ENCODE data around the gene FGF14. TPM values are rescaled to one million over a fixed set of nuclear protein-coding genes. Genes with fewer than 3 reads are reported as not detected.

FGF14 gene
- total RNA-seq, 1 experiment from 2014 or later: 0.22 TPM

GRCh38 chr13:101799196-101799595 lies 602.7 kb downstream of the FGF14 start:
- Histone ChIP-seq H2BK120ac (ENCODE audit: low read depth, low read length, poor library complexity, severe bottlenecking) (no peak overlapping the region), H4K8ac (replicated peaks; ENCODE audit: insufficient read length, low read depth, low read length) (no peak overlapping the region), H3K4ac (ENCODE audit: low read depth, low read length) (no peak overlapping the region), H3T11ph (ENCODE audit: low read length) (no peak overlapping the region), H3K79me1 (ENCODE audit: insufficient read depth, low read depth, low read length, poor library complexity, severe bottlenecking) (no peaks in the 10 kb centered on the region), H3K56ac (ENCODE audit: insufficient read length, low read depth, low read length) (no peak overlapping the region), H4K20me1 (ENCODE audit: control insufficient read depth, insufficient read depth, insufficient read length) (no peaks in the 10 kb centered on the region), H2BK5ac (ENCODE audit: insufficient read length, low read length) (no peak overlapping the region), H3K27ac (ENCODE audit: insufficient read length, low read depth, low read length) (no peak overlapping the region), H3K27me3 (ENCODE audit: insufficient read depth, low read length) (no peaks in the 10 kb centered on the region), H3K23ac (ENCODE audit: insufficient read length, low read depth, low read length) (no peak overlapping the region), H3K14ac (ENCODE audit: insufficient read depth, low read length) (no peak overlapping the region), H3K79me2 (ENCODE audit: insufficient read depth, low read length) (no peaks in the 10 kb centered on the region), H3K18ac (ENCODE audit: insufficient read length, low read depth, low read length) (no peak overlapping the region), H4K91ac (ENCODE audit: insufficient read length, low read depth, low read length) (no peak overlapping the region), H2AFZ (ENCODE audit: low read length) (no peak overlapping the region), H2BK15ac (ENCODE audit: low read depth, low read length) (no peak overlapping the region), H3K4me2 (ENCODE audit: insufficient read depth, insufficient read length, low read length) (no peak overlapping the region), H4K5ac (ENCODE audit: insufficient read length, low read depth, low read length) (no peak overlapping the region), H3K9ac (ENCODE audit: extremely low read depth, insufficient read length, low read length) (no peak overlapping the region), H3K9me3 (ENCODE audit: control insufficient read depth, low read depth, low read length) (no peaks in the 10 kb centered on the region), H3K4me1 (ENCODE audit: insufficient read depth, low read length) (no peaks in the 10 kb centered on the region), H2BK12ac (ENCODE audit: insufficient read length, low read depth, low read length) (no peak overlapping the region), H2AK5ac (ENCODE audit: insufficient read length, low read length) (no peak overlapping the region), H2BK20ac (ENCODE audit: low read depth, low read length, poor library complexity, severe bottlenecking) (no peak overlapping the region), H3K23me2 (ENCODE audit: insufficient read length, low read depth, low read length, poor library complexity, severe bottlenecking) (no peaks in the 10 kb centered on the region)
- no peaks in the 10 kb centered on the region for H3K9me3 Mint-ChIP-seq
- no peak for TF ChIP-seq CTCF (conservative IDR thresholded peaks at IDR 0.05)
- H3K4me3 Mint-ChIP-seq: no peak overlapping the region
- no peaks in the 10 kb centered on the region for H3K36me3 Mint-ChIP-seq (ENCODE audit: insufficient read depth in 1 of 3, low read depth in 3 of 3)
- H3K27ac Mint-ChIP-seq: 0 out of 7 replicates have a peak overlapping the region, but pooled peaks of 1 of the 3 experiments have one; percentile 5
- H3K27me3 Mint-ChIP-seq (ENCODE audit: low read depth): no peaks in the 10 kb centered on the region; the same call in 1 of the 2 replicates
- DNase-seq: no peak
- peaks cover 8 to 11% of the 10 kb centered on the region in 2 experiments for H3K4me1 Mint-ChIP-seq
- no CpG with 5 or more reads among the region's 4 CpGs for WGBS (ENCODE audit: extremely low coverage, insufficient read length, low lambda C conversion rate)

Measured in H9 (cell line).